SU-DHL-6 (cell line): ENCODE results near the gene C13orf42.

Experiments used
- EZH2phosphoT487 ChIP-seq: fragments of 200-600 bp; sonication (generic), shearing (Covaris generic); conservative IDR thresholded peaks from 2 replicates; pipeline ENCODE4 v1.6.1; 2018; ENCODE audit warnings: mild to moderate bottlenecking, antibody characterized with exemption, low read length, moderate library complexity, mixed read lengths
- TF ChIP-seq, protein P1 (sequence below): fragments of 200-600 bp; sonication (generic); IDR thresholded peaks from one replicate; pipeline ENCODE4 v1.5.1; 2017; ENCODE audit warnings: antibody characterized with exemption, mild to moderate bottlenecking, low read length, moderate library complexity; ENCODE audit not compliant: insufficient read depth, poor library complexity, severe bottlenecking

DNA sequence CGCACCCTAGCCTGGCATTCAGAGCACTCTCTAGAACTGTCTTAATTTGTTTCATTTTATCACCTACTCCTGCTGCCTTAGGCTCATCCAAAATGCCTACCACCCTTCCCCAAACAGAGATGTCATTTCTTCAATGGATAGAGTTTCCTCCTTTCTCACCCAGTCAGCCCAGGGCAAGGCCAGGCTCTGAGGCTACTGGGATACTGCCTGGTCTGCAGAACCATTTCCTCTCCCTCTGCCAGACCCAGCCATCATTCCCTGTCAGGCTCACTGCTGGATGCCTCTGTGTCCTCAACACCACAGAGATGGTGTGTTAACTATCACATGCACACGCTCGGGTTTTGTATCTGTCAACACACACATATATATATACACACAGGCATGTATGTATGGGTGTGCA lies 47.2 kb downstream of the C13orf42 start:
- TF ChIP-seq, protein P1, sequence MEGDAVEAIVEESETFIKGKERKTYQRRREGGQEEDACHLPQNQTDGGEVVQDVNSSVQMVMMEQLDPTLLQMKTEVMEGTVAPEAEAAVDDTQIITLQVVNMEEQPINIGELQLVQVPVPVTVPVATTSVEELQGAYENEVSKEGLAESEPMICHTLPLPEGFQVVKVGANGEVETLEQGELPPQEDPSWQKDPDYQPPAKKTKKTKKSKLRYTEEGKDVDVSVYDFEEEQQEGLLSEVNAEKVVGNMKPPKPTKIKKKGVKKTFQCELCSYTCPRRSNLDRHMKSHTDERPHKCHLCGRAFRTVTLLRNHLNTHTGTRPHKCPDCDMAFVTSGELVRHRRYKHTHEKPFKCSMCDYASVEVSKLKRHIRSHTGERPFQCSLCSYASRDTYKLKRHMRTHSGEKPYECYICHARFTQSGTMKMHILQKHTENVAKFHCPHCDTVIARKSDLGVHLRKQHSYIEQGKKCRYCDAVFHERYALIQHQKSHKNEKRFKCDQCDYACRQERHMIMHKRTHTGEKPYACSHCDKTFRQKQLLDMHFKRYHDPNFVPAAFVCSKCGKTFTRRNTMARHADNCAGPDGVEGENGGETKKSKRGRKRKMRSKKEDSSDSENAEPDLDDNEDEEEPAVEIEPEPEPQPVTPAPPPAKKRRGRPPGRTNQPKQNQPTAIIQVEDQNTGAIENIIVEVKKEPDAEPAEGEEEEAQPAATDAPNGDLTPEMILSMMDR = no peak
- TF ChIP-seq EZH2phosphoT487 = no peak
